Superior temporal gyrus (tissue), 1 donor: ENCODE results near the gene METTL9.
"Not testable (repeated sequence)": the region's sequence is repeated elsewhere in the genome, so short reads cannot be mapped to it uniquely, and the experiment has no call there.

Source experiments
- DNase-seq: peaks from one replicate; pipeline ENCODE4 v3.0.0-alpha.2; 2016; ENCODE audit errors: extremely low spot score

METTL9 gene

GRCh38 chr16:21637032-21637968, 37.9 kb downstream of the METTL9 start:
- DNase-seq: no peak

DNA sequence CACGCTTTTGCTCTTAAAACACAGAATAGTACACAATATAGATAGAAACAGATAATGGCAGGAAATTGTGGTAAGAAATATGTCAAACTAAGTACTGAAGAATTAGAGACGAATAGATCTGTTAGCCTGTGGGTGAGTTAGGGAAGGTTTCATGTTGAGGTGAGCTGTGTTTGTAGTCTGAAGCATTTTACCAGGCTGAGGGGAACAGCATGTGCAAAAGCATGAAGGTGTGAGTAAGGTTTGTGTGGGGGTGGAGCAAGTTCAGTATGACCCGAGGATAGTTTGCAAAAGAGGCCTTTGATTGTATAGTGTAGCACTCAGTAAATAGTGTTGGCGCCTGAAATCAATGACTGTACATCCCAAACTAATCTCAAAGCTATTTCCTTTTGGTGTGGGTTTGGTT, 39.2 kb downstream of the METTL9 start:
- DNase-seq: no peak

GRCh38 chr16:21639493-21639892, 40.1 kb downstream of the METTL9 start:
- DNase-seq: no peak

DNA sequence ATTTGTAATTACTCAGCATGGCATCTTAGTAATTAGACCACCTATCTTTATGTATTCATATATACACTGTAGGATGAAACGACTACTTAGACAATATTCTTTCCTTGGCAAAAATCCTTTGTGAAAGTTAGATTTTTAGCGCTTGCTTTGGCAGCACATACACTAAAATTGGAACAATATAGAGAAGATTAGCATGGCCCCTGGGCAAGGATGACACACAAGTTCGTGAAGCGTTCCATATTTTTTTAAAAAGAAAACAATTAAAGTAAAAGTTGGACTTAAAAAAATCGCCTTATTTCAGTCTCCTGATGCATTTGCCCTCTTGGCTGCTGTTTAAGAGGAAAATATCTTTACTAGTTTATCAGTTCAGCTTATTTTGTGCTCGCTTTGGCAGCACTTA, 42.5 kb downstream of the METTL9 start:
- DNase-seq: no peak

DNA sequence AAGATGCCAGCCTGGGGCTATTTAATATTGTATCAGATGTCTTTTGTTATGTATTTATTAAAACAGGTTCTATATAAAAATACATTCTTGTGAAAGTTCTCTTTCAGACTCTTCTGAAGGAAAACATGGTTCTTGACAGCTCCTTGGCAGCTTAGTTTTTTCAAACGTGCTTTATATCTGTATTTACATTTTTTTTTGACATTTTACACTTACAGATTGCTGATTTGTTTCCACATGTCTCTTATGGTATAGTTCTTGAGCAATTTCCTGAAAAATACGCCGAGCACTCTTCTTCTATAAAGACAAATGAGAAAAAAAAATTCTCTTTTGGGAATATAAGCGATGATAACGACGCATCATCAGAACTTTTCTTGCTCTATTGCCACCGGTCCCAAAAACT, 43.5 kb downstream of the METTL9 start:
- DNase-seq: no peak

DNA sequence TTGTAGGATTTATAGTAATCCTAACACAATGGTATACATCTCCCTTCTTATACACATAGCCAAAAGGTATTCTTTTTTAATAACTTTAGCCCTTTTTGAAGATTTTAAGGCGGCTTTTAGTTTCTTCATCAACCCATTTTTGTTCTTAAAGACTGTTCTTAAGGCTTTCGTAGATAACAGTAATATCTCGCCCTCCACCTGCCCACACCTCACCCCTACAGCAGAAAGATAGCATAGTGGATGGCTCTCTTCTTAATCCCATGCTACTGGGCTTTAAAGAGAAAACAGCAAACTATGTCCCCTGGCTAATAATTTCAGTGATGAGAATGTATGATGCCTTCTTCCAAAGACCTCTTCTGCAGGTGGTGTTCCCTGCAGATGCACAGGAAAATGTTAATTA, 44.4 kb downstream of the METTL9 start:
- no peak for DNase-seq

DNA sequence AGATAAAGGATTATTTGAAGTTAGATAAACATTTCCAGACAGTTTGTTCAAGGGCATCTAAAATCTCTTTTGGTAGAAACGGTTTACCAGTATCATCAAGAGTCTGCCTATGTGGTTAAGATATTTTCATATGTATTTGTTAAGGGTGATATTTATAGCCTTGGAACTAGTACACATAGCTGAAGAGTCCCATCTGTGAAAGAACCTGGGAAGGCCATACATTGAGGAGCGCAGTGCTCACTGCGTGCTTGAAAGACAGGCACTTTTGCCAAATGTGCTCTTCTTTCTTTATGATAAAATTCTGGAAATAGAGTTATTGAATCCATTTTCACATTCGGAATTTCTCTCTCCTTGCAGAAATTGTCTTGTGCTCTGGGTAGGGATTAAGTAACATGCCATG, 45.3 kb downstream of the METTL9 start:
- DNase-seq: peak; percentile 53

DNA sequence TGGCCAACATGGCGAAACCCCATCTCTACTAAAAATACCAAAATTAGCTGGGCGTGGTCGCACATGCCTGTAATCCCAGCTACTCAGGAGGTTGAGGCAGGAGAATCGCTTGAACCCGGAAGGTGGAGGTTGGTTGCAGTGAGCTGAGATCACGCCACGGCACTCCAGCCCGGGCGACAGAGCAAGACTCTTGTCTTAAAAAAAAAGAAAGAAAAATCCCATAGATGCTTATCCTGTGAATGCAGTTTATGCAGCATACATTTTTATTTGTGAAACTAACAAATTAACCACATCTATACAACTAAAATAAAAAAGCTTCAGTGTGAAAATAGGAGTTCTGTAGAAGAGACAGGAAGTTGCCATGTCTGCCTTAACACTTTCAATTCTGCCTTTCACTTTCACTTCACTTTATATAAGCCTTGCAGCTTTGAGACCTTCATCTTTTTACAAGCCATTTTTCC, 45.9 kb downstream of the METTL9 start:
- DNase-seq: peak; percentile 61

DNA sequence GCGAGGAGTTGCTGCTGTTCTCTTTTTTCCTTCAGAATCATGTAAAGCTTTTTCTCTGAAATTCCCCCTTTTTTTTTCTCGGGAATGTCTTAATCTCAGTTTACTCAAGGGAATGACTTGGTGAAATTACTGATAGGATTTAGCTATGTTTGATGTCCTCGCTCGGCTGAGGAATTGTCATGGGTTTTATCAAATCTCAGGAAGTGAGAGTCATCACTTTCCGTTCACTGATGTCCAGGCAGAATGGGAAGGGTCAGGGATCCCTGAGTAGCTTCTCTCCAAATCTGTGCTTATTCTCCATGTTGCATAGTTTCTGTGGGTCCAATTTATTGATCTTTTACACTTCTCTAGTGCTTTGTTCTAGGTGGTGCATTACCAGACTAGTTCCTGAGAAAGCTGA, 46.7 kb downstream of the METTL9 start:
- no peak for DNase-seq

GRCh38 chr16:21646721-21647561, 47.6 kb downstream of the METTL9 start:
- DNase-seq: no peak

GRCh38 chr16:21647562-21648164, 48.3 kb downstream of the METTL9 start:
- no peak for DNase-seq

DNA sequence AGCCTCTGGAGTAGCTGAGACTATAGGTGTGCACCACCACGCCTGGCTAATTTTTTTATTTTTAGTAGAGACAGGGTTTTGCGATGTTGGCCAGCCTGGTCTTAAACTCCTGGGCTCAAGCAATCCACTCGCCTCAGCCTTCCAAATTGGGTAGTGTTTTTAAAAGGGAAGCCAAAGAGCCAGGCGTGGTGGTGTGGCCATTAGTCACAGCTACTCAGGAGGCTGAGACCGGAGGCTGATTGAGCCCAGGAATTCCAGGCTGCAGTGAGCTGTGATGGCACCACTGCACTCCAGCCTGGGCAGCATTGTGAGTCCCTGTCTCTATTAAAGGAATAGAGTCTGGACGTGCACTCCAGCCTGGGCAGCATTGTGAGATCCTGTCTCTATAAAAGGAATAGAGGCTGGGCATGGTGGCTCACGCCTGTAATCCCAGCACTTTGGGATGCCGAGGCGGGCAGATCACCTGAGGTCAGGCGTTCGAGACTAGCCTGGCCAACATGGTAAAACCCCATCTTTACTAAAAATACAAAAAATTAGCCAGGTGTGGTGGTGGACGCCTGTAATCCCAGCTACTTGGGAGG, 50.5 kb downstream of the METTL9 start:
- not testable (repeated sequence) for DNase-seq

DNA sequence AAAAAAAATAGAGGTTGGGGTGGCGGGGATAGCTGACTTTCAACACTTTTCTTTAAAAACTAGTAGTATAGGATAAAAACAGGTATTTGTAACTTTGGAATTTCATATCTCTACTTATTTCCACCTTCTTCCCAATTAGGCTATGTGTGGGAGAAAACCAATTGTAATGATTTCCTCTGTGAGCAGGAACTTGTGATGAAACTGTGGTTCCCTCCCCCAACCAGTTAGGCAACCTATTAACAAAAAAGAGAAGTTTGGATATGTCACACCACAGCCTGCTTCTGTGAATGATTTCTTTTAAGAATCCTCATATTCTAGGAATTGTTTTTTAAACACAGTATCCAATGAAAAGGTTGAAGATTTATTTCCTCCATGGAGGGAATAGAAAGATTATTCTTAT, 51.1 kb downstream of the METTL9 start:
- DNase-seq: no peak

DNA sequence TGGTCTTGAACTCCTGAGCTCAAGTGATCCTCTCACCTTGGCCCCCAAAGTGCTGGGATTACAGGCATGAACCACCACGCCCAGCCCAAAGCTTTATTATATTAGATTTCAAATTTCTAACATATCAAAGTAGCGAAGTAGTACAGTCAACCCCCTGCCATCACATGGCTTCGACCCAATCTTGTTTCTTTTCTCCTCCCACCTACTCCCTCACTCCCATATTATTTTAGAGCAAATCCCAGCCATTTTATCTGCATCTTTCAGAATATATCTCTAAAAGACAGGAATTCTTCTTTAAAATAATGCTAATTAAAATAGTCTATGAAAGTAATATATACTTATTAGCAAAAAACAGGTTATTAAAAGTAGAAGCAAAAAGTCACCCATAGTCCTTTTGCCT, 52.1 kb downstream of the METTL9 start:
- DNase-seq: no peak

- DNase-seq: no peak
Measured at GRCh38 chr16:21652453-21652852, 53.1 kb downstream of the METTL9 start, which contains the start of gene IGSF6. Gene IGSF6 (minus strand): TSS chr16:21652608. CDS start chr16:21652598, 10 bp downstream.

GRCh38 chr16:21653571-21653970, 54.2 kb downstream of the METTL9 start:
- DNase-seq: no peak

- DNase-seq: no peak
Measured at GRCh38 chr16:21654466-21654865, 55.1 kb downstream of the METTL9 start.

GRCh38 chr16:21654881-21655280, 55.5 kb downstream of the METTL9 start:
- DNase-seq: no peak

- peak; percentile 91 for DNase-seq
Measured at GRCh38 chr16:21656795-21657768, 57.7 kb downstream of the METTL9 start.

DNA sequence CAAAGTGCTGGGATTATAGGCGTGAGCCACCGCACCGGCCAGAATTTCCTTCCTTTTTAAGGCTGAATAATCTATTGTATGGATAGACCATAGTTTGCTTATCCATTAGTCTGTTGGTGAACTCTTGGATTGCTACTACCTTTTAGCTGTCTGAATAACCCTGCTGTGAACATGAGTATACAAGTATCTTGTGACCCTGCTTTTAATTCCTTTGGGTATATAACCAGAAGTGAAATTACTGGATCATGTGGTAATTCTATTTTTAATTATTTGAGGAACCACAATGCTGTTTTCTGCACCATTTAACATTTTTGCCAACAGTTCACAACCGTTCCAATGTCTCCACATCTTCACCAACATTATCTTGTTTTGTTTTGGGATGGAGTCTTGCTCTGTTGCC, 59.7 kb downstream of the METTL9 start:
- DNase-seq: no peak
